ENCODE results near the gene ARRDC4. TPM values are rescaled to one million over a fixed set of nuclear protein-coding genes. Genes with fewer than 3 reads are reported as not detected.
A peak's percentile ranks its signal among the peaks of the same experiment; 100 is the strongest.

ARRDC4 gene
- total and polyA plus RNA-seq, 2 of the 4 experiments (the other 2 are of a cell fraction): 5.3 to 9.1 TPM

GRCh38 chr15:98000249-98001203 is 40.0 kb downstream of the ARRDC4 start:
- ChIA-PET CTCF (no interaction called here), POLR2A (ENCODE audit: unreplicated experiment) (no interaction called here)
- no peak overlapping the region for H2BK20ac ChIP-seq (ENCODE audit: low read depth, low read length)
- BruUV-seq (replicated peaks): no TSS peak
- 90 to 100% methylated on average over 2 to 3 of the region's 11 CpGs for WGBS, 2 experiments (ENCODE audit: extremely low coverage in 2 of 2, insufficient read length in 1 of 2)
- no peak for DNase-seq
- no peak overlapping the region for H2BK120ac ChIP-seq (ENCODE audit: low read depth, low read length)
- H3K27me3 ChIP-seq (ENCODE audit: control insufficient read depth, insufficient read depth, low read length): no peaks in the 10 kb centered on the region
- dilution Hi-C loops (cut with HindIII; ENCODE audit: low sequenced_read_pairs, unreplicated experiment) (no loop called here), intact Hi-C loops (cut with micrococcal nuclease) (loop anchor here (10.0 kb wide), 1 partner anchor 74 kb away; no protein-coding TSS in a partner anchor), in situ Hi-C loops (cut with MboI; ENCODE audit: low sequenced_read_pairs) (no loop called here)
- no peak overlapping the region for H2AK5ac ChIP-seq (ENCODE audit: low read depth, low read length)
- no peaks in the 10 kb centered on the region for H3K79me1 ChIP-seq (ENCODE audit: low read depth in 1 of 2, low read length in 2 of 2)
- H2BK15ac ChIP-seq (ENCODE audit: low read depth, low read length): no peak overlapping the region
- H3K56ac ChIP-seq (ENCODE audit: extremely low read depth, insufficient read depth, low read length): no peak overlapping the region
- H3K9me1 ChIP-seq (ENCODE audit: insufficient read depth, low read length): no peaks in the 10 kb centered on the region
- no peaks in the 10 kb centered on the region for H3K4me1 ChIP-seq (ENCODE audit: control insufficient read depth, insufficient read depth, low read length)
- no peak for ATAC-seq (ENCODE audit: low read depth)
- no peak overlapping the region for H3K9ac ChIP-seq (ENCODE audit: low read depth, low read length)
- H3K4me2 ChIP-seq (ENCODE audit: low read depth, low read length): no peak overlapping the region
- H4K20me1 ChIP-seq (ENCODE audit: insufficient read depth, low read length): no peaks in the 10 kb centered on the region
- H4K91ac ChIP-seq (ENCODE audit: insufficient read depth, low read depth, low read length): no peak overlapping the region
- no peaks in the 10 kb centered on the region for H3K36me3 ChIP-seq (ENCODE audit: control insufficient read depth, insufficient read depth, low read length)
- no peak overlapping the region for H3K27ac ChIP-seq (ENCODE audit: insufficient read depth, low read length)
- H4K8ac ChIP-seq (ENCODE audit: low read depth in 2 of 2, low read length in 2 of 2): no peak overlapping the region
- H3K4me3 ChIP-seq (ENCODE audit: insufficient read depth, low read depth, low read length): no peak overlapping the region
- no peak overlapping the region for H3K18ac ChIP-seq (ENCODE audit: low read depth, low read length)
- H3K9me3 ChIP-seq (ENCODE audit: control insufficient read depth, insufficient read depth, low read length): peaks cover 8% of the 10 kb centered on the region
- H3K23ac ChIP-seq (ENCODE audit: low read depth, low read length): no peak overlapping the region
- H3K4ac ChIP-seq (ENCODE audit: low read depth, low read length): no peak overlapping the region
- peak overlapping the region; percentile 78 for H2BK5ac ChIP-seq (ENCODE audit: low read depth, low read length, poor library complexity, severe bottlenecking)
- peak overlapping the region; percentile 49 for H2AFZ ChIP-seq (replicated peaks; ENCODE audit: low read length, poor library complexity)
- no peak overlapping the region for H4K5ac ChIP-seq (ENCODE audit: low read depth, low read length)
- no peak overlapping the region for H3K14ac ChIP-seq (replicated peaks; ENCODE audit: low read depth, low read length)
- H2AK9ac ChIP-seq (replicated peaks; ENCODE audit: low read depth, low read length, poor library complexity): peak overlapping the region; percentile 32
- TF ChIP-seq RFX5 (IDR thresholded peaks at IDR 0.05; ENCODE audit: low read depth, low read length) (no peak), MAZ (IDR thresholded peaks at IDR 0.05; ENCODE audit: borderline replicate concordance, low read depth, low read length) (no peak), CHD1 (IDR thresholded peaks at IDR 0.05; ENCODE audit: low read depth, low read length) (no peak), RAD21 (IDR thresholded peaks at IDR 0.05; ENCODE audit: low read length) (no peak), MAFK (IDR thresholded peaks at IDR 0.05; ENCODE audit: low read depth, low read length) (no peak), CTCF (conservative IDR thresholded peaks at IDR 0.05; ENCODE audit: low read depth, low read length) (no peak), BHLHE40 (IDR thresholded peaks at IDR 0.05; ENCODE audit: low read depth, low read length) (no peak), RCOR1 (IDR thresholded peaks at IDR 0.05; ENCODE audit: insufficient replicate concordance, low read length) (no peak), NFE2L2 (IDR thresholded peaks at IDR 0.05; ENCODE audit: low read depth, low read length) (no peak), MXI1 (IDR thresholded peaks at IDR 0.05; ENCODE audit: borderline replicate concordance, low read depth, low read length) (no peak), POLR2A (IDR thresholded peaks at IDR 0.05; ENCODE audit: low read depth, low read length) (no peak), SMC3 (IDR thresholded peaks at IDR 0.05; ENCODE audit: low read depth, low read length) (no peak), FOS (IDR thresholded peaks at IDR 0.05; ENCODE audit: low read depth, low read length) (no peak)
- TF ChIP-seq, protein P1, sequence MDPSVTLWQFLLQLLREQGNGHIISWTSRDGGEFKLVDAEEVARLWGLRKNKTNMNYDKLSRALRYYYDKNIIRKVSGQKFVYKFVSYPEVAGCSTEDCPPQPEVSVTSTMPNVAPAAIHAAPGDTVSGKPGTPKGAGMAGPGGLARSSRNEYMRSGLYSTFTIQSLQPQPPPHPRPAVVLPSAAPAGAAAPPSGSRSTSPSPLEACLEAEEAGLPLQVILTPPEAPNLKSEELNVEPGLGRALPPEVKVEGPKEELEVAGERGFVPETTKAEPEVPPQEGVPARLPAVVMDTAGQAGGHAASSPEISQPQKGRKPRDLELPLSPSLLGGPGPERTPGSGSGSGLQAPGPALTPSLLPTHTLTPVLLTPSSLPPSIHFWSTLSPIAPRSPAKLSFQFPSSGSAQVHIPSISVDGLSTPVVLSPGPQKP (IDR thresholded peaks at IDR 0.05; ENCODE audit: borderline replicate concordance, low read depth, low read length): no peak
- TF ChIP-seq, protein P2, sequence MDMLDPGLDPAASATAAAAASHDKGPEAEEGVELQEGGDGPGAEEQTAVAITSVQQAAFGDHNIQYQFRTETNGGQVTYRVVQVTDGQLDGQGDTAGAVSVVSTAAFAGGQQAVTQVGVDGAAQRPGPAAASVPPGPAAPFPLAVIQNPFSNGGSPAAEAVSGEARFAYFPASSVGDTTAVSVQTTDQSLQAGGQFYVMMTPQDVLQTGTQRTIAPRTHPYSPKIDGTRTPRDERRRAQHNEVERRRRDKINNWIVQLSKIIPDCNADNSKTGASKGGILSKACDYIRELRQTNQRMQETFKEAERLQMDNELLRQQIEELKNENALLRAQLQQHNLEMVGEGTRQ (IDR thresholded peaks at IDR 0.05; ENCODE audit: low read depth, low read length): no peak

Measured in IMR-90 (cell line).